ENCODE results near the gene C12orf42.
A peak's percentile ranks its signal among the peaks of the same experiment; 100 is the strongest.

The C12orf42 gene

DNA sequence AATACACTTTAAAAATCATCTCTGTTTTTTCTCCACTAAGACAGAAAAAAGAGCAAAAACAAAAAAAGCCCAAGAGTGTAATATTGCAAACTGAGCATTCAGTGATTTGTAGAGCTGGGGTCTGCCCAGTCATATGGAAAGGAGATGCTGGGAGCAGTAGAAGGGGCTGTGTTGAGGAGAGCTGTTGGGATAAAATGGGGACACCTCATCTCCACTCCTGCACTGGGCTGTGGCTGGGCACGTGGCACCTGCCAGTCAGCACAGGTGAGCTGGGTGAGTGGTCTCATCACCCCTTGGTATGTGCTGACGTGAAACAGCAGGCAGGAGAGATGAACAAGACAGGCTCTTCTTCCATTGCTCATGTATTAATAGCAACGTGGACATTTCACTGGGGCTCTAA is 217.4 kb downstream of the C12orf42 start:
- H3K4me1 Mint-ChIP-seq, result peaks cover 6 to 8% of the 10 kb centered on the region in 2 donors
- H3K27ac Mint-ChIP-seq, result no peak overlapping the region
- no peaks in the 10 kb centered on the region for H3K9me3 Mint-ChIP-seq
- no peaks in the 10 kb centered on the region for H3K27me3 Mint-ChIP-seq
- H3K36me3 Mint-ChIP-seq, result peaks cover 4 to 6% of the 10 kb centered on the region in 2 donors
- no peak overlapping the region for H3K4me3 Mint-ChIP-seq
- ATAC-seq (replicated peaks), result no peak
- no peak for DNase-seq

DNA sequence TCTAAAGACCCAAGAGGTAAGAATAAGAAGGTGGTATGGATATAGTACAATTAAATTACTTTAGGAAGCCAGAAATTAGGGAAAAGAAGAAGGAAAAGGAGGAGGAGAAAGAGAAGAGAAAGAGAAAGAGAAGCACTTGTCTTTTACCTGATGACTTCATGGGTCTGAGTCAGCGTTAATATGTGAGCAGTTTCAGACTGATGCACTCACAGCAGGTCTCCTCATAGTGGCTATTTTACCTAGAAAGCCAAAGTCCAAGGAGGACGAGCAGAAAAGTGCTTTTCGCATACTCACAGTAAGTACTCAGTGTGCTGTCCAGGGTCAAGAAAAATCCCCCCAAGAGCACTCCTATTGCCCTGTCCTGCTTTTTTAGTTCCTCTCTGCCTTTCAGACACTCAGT is 222.1 kb downstream of the C12orf42 start:
- Mint-ChIP-seq H3K27ac (no peak overlapping the region), H3K4me1 (no peaks in the 10 kb centered on the region), H3K9me3 (no peaks in the 10 kb centered on the region), H3K4me3 (no peak overlapping the region), H3K27me3 (no peaks in the 10 kb centered on the region), H3K36me3 (peaks cover 4 to 9% of the 10 kb centered on the region in 2 donors)
- DNase-seq (no peak), ATAC-seq (replicated peaks) (no peak)

DNA sequence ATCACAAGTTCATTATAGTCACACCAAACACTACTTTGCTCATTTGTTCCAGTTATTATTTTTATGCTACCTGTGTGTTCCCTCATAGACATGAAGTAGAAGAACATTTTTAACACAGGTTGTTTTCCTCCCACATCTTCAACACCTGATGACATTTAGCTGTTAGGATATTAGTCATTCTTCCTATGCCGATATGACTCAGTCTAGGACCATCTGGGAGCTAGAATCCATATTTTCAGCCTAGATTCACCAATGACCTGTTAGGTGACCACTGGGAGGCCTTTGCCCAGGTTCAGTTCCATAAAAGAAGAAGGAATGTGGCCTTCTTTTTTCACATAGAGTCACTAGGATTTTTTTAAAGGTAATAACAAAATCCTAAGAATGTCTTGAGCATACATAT is 222.8 kb downstream of the C12orf42 start:
- Mint-ChIP-seq H3K9me3 (no peaks in the 10 kb centered on the region), H3K27ac (no peak overlapping the region), H3K27me3 (no peaks in the 10 kb centered on the region), H3K36me3 (peaks cover 4 to 9% of the 10 kb centered on the region in 2 donors), H3K4me3 (no peak overlapping the region), H3K4me1 (no peaks in the 10 kb centered on the region)
- ATAC-seq (replicated peaks) (no peak), DNase-seq (no peak)

DNA sequence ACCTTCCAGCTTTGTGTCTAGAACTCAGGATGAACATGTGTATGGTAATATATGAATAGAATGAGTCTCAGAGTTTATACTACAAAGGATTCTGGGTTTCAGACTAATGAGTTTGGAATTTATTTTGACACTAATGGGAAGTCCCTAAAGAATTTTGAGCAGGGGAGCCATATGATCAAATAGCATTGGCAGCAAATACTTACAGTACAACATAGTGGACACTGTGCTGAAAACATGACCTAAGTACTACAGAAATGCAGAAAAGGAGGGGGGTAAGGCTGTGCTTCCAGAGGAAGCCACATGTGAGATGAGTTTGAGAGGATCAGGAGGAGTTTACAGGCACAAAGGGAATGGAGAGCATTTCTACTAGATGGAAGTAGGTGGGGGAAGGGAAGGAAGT is 225.8 kb downstream of the C12orf42 start:
- ATAC-seq (replicated peaks), result no peak
- no peaks in the 10 kb centered on the region for H3K9me3 Mint-ChIP-seq
- DNase-seq, result no peak
- H3K4me3 Mint-ChIP-seq, result no peak overlapping the region
- peaks cover 0 to 3% of the 10 kb centered on the region in 2 donors for H3K36me3 Mint-ChIP-seq
- no peaks in the 10 kb centered on the region for H3K27me3 Mint-ChIP-seq
- H3K4me1 Mint-ChIP-seq, result no peaks in the 10 kb centered on the region
- no peak overlapping the region for H3K27ac Mint-ChIP-seq

DNA sequence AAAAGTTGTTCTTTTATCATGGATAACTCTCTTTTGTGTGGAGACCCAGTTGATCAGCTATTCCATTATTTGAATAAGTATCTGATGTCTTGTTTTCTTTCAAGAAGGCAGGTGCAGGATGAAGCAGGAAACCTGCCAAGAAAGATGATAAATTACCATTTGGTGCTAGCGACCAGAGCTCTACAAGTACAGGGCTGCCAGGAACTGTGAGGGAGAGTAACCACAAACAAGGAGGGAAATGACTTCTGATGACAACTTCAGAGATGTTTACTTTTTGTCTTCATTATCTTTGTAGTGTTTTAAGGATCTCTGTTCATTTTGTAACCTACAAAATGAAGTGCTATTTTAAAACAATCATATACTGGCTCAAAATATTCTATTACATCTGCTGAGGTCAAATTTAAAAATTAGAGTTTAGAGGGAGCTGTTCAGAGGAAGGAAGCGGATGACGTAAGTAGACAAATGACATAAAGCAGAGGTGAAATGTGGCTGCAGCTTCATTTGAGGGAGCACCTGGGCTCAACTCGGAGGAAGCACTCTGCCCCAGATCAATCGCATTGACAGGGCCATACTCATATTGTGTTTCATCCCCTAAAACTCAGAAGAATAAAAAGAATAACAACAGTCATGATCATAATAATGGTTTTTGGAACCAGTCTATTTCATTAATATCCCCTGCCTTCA is 226.8 kb downstream of the C12orf42 start:
- H3K27ac Mint-ChIP-seq, result peak overlapping the region; percentile 47
- no peaks in the 10 kb centered on the region for H3K27me3 Mint-ChIP-seq

DNA sequence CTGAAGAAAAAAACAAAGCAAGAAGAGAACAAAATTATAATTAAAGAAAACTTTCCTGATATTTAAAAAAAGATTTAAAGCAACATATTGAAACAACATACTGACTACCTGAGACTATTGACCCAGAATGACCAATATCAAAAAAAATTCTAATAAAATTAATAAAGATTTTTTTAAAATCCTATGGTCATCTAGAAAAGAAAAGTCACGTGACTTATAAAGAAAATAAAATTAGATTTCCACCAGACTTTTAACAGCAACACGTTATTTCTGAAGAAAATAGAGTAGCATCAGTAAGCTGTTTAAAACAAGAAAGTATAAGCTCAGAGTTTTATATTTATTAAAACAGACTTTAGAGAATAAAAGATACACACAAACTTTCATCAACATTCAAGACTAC is 238.0 kb downstream of the C12orf42 start:
- H3K27ac Mint-ChIP-seq, result no peak overlapping the region
- DNase-seq (no peak), ATAC-seq (replicated peaks) (no peak)
- no peaks in the 10 kb centered on the region for H3K4me1 Mint-ChIP-seq
- H3K27me3 Mint-ChIP-seq, result no peaks in the 10 kb centered on the region
- H3K36me3 Mint-ChIP-seq, result peaks cover 2 to 6% of the 10 kb centered on the region in 2 donors
- no peak overlapping the region for H3K4me3 Mint-ChIP-seq
- peaks cover 0 to 1% of the 10 kb centered on the region in 2 donors for H3K9me3 Mint-ChIP-seq

More for the DNA sequence above, 226.8 kb downstream of the C12orf42 start:
- no peak for DNase-seq
- ATAC-seq (replicated peaks), result no peak
- peaks cover 0 to 3% of the 10 kb centered on the region in 2 donors for H3K36me3 Mint-ChIP-seq
- H3K4me3 Mint-ChIP-seq, result no peak overlapping the region
- no peaks in the 10 kb centered on the region for H3K4me1 Mint-ChIP-seq
- no peaks in the 10 kb centered on the region for H3K9me3 Mint-ChIP-seq
